ENCODE measurements around the gene GAS7.

Gene GAS7

GRCh38 chr17:10192972-10193371 lies 5.4 kb downstream of the GAS7 start:
- no peak overlapping the region for H3K4me3 ChIP-seq (ENCODE audit: low read depth, low read length)
- no peak for TF ChIP-seq CTCF (IDR thresholded peaks at IDR 0.05; ENCODE audit: low read depth, low read length)

DNA sequence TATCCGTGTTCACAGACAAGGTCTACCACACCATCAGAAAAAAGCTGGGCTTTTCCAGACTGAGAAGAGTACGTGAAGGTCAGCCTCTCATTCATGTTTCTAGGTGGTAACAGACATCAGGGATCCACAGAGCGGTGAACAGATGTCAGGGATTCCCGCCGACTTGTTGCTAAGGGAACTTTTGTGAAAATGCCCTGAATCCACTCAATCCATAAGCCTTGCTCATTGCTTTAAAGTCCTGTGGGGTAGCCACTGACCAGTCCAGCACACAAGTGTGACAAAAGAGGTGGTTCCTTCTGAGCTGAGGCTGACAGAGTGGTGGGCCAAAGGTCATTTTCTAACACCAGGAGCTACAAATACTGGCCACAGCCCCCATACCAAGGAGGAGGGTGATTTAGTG lies 5.9 kb downstream of the GAS7 start:
- no peak for TF ChIP-seq CTCF (IDR thresholded peaks at IDR 0.05; ENCODE audit: low read depth, low read length)
- H3K4me3 ChIP-seq (ENCODE audit: low read depth, low read length) = no peak overlapping the region

DNA sequence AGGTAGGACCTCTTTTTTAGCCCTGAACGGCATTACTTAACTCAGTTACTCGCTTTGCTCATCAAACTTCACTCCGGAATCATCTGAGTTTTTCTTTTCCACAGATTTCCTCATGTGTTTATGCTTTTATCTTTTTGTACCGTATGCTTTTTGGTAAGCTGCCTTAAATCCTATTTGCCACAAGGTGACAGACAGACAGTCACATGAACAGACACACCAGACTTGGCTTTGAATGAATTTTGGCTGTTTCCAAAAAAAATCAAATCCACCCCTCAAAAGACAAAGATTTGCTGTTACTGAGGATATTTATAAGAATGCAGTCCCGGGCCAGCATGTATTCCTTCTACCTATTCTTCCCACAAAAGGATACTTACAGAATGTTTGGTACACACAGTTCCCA lies 10.9 kb downstream of the GAS7 start:
- no peak overlapping the region for H3K4me3 ChIP-seq (ENCODE audit: low read depth, low read length)
- TF ChIP-seq CTCF (IDR thresholded peaks at IDR 0.05; ENCODE audit: low read depth, low read length) = no peak

- no peak overlapping the region for H3K4me3 ChIP-seq (ENCODE audit: low read depth, low read length)
- no peak for TF ChIP-seq CTCF (IDR thresholded peaks at IDR 0.05; ENCODE audit: low read depth, low read length)
These were observed 11.5 kb downstream of the GAS7 start for GRCh38 chr17:10186771-10187410.

DNA sequence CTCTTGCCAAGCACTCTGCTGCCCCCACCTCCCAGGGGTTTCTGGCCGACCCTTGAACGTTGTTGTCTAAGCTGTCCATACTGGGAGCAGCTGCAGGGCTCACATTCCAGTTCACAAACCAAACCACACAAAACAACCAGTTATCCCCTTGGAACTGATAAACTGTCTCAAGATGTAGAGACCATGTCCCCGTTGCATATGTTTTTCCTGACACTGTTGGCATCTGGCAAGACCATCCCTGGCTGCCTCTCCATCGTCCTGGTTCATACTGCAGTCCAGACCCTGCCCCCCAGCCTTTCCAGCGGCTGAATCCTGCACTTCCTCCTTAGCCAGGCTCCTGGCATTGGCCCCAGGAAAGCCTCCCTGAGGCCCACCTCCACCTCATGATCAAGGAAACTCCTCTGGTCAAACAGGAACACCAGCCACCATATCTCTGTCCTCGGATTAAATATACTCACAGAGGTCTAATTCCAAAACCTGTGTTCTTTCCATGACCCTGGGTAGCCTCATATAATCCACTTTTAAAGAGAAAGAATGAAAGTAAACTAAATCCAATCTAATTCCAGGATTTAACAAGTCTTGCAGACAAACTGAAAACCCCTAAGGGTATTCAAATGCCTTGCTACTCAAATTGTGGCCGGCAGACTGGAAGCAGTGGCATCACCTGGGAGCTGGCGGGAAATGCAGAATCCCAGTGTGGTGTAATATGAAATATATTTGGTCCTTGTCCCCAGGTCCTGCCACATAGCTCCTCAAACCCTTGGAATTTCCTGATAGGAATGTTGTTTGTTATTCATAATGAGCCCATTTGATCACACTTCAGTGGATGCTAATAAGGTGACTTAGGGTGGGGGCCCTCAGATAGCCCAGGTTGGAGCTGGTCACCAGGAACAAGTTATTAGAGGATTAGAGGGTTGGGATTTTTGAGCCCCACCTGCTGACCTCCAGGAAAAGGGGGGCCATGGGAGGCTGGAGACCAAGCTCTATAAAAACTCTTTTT lies 14.2 kb downstream of the GAS7 start:
- no peak for TF ChIP-seq CTCF (IDR thresholded peaks at IDR 0.05; ENCODE audit: low read depth, low read length)
- no peak overlapping the region for H3K4me3 ChIP-seq (ENCODE audit: low read depth, low read length)

GRCh38 chr17:10182785-10183184 lies 15.6 kb downstream of the GAS7 start:
- no peak overlapping the region for H3K4me3 ChIP-seq (ENCODE audit: low read depth, low read length)
- TF ChIP-seq CTCF (IDR thresholded peaks at IDR 0.05; ENCODE audit: low read depth, low read length) = no peak

GRCh38 chr17:10178506-10178991 lies 19.9 kb downstream of the GAS7 start:
- TF ChIP-seq CTCF (IDR thresholded peaks at IDR 0.05; ENCODE audit: low read depth, low read length) = no peak
- no peak overlapping the region for H3K4me3 ChIP-seq (ENCODE audit: low read depth, low read length)
